IMR-90 (cell line): ENCODE results near the gene NKX1-1. TPM values are rescaled to one million over a fixed set of nuclear protein-coding genes. Genes with fewer than 3 reads are reported as not detected.

ENCODE experiments used
- ATAC-seq: fragments of 200-7000 bp; cut with Tn5 transposase; 2 replicates; pipeline ENCODE4 v1.9.1; 2020; ENCODE audit warnings: low read depth, mild to moderate bottlenecking, moderate library complexity
- BruUV-seq: library from RNA; stranded (reverse); fragments of 400-500 nt; replicated peaks from 2 replicates; lab custom pipeline; 2021; lab: Mats Ljungman, UMichigan
- CTCF ChIA-PET: fragments of 300-600 bp; formaldehyde crosslinking; extraction: SDS; loops from one replicate; lab custom pipeline; 2021; ENCODE audit warnings: antibody characterized with exemption; lab: Yijun Ruan, JAX
- POLR2A ChIA-PET: fragments of 300-600 bp; sonication (Branson Sonifier 250); formaldehyde crosslinking; loops from one replicate; lab custom pipeline; 2022; ENCODE audit warnings: antibody characterized with exemption; ENCODE audit not compliant: unreplicated experiment; lab: Charles Lee
- DNase-seq: peaks from one replicate; pipeline ENCODE4 v3.0.0; 2013
- H2AFZ ChIP-seq: replicated peaks from 2 replicates; pipeline ENCODE3; 2013; ENCODE audit warnings: low read length, mild to moderate bottlenecking; ENCODE audit not compliant: poor library complexity
- H2AK5ac ChIP-seq: 2 replicates; pipeline ENCODE4 v1.6.1; 2013; ENCODE audit warnings: low read depth, low read length, inconsistent platforms
- H2AK9ac ChIP-seq: replicated peaks from 2 replicates; pipeline ENCODE3; 2013; ENCODE audit warnings: mild to moderate bottlenecking, low read depth, low read length, moderate library complexity; ENCODE audit not compliant: poor library complexity
- H2BK120ac ChIP-seq: 2 replicates; pipeline ENCODE4 v1.6.1; 2013; ENCODE audit warnings: low read depth, low read length, inconsistent platforms
- H2BK15ac ChIP-seq: 3 replicates; pipeline ENCODE4 v1.6.1; 2013; ENCODE audit warnings: low read depth, low read length, inconsistent platforms
- H2BK20ac ChIP-seq: 2 replicates; pipeline ENCODE4 v1.6.1; 2013; ENCODE audit warnings: low read depth, mild to moderate bottlenecking, inconsistent platforms, low read length, moderate library complexity
- H2BK5ac ChIP-seq: 2 replicates; pipeline ENCODE4 v1.6.1; 2013; ENCODE audit warnings: mild to moderate bottlenecking, low read depth, low read length, inconsistent platforms; ENCODE audit not compliant: poor library complexity, severe bottlenecking
- H3K14ac ChIP-seq: replicated peaks from 2 replicates; pipeline ENCODE4 v1.6.1; 2013; ENCODE audit warnings: low read depth, low read length, inconsistent platforms
- H3K18ac ChIP-seq: 2 replicates; pipeline ENCODE4 v1.6.1; 2013; ENCODE audit warnings: low read depth, low read length, control low read depth
- H3K23ac ChIP-seq: 2 replicates; pipeline ENCODE4 v1.6.1; 2013; ENCODE audit warnings: low read depth, low read length, inconsistent platforms
- H3K27ac ChIP-seq: 2 replicates; pipeline ENCODE4 v1.5.1; 2013; ENCODE audit warnings: mild to moderate bottlenecking, control low read depth, low read length; ENCODE audit not compliant: insufficient read depth
- H3K27me3 ChIP-seq: 2 replicates; pipeline ENCODE4 v1.6.1; 2013; ENCODE audit warnings: low read length; ENCODE audit not compliant: control insufficient read depth, insufficient read depth
- H3K36me3 ChIP-seq: 2 replicates; pipeline ENCODE4 v1.6.1; 2013; ENCODE audit warnings: low read length, mixed read lengths; ENCODE audit not compliant: control insufficient read depth, insufficient read depth
- H3K4ac ChIP-seq: 2 replicates; pipeline ENCODE4 v1.6.1; 2013; ENCODE audit warnings: low read depth, low read length, inconsistent platforms
- H3K4me1 ChIP-seq: 2 replicates; pipeline ENCODE4 v1.6.1; 2013; ENCODE audit warnings: low read length, mixed read lengths; ENCODE audit not compliant: control insufficient read depth, insufficient read depth
- H3K4me2 ChIP-seq: 2 replicates; pipeline ENCODE4 v1.6.1; 2013; ENCODE audit warnings: low read depth, mild to moderate bottlenecking, control low read depth, low read length, moderate library complexity
- H3K4me3 ChIP-seq: 2 replicates; pipeline ENCODE4 v1.5.1; 2013; ENCODE audit warnings: low read depth, mild to moderate bottlenecking, control low read depth, low read length, moderate library complexity; ENCODE audit not compliant: insufficient read depth
- H3K56ac ChIP-seq: 2 replicates; pipeline ENCODE4 v1.6.1; 2013; ENCODE audit warnings: low read length, inconsistent platforms; ENCODE audit not compliant: insufficient read depth; ENCODE audit errors: extremely low read depth
- H3K79me1 ChIP-seq, 2 experiments: 2 replicates each; pipeline ENCODE4 v1.6.1; 2013; ENCODE audit warnings: low read length in 2 of 2, inconsistent platforms in 1 of 2, low read depth in 1 of 2
- H3K9ac ChIP-seq: 2 replicates; pipeline ENCODE4 v1.6.1; 2013; ENCODE audit warnings: low read depth, low read length, control low read depth
- H3K9me1 ChIP-seq: 2 replicates; pipeline ENCODE4 v1.6.1; 2013; ENCODE audit warnings: low read length, inconsistent platforms; ENCODE audit not compliant: insufficient read depth
- H3K9me3 ChIP-seq: 2 replicates; pipeline ENCODE4 v1.6.1; 2013; ENCODE audit warnings: low read length; ENCODE audit not compliant: control insufficient read depth, insufficient read depth
- H4K20me1 ChIP-seq: 2 replicates; pipeline ENCODE4 v1.6.1; 2013; ENCODE audit warnings: low read length, inconsistent platforms; ENCODE audit not compliant: insufficient read depth
- H4K5ac ChIP-seq: 2 replicates; pipeline ENCODE4 v1.6.1; 2013; ENCODE audit warnings: mild to moderate bottlenecking, low read depth, low read length, control low read depth
- H4K8ac ChIP-seq, 2 experiments: 2 replicates each; pipeline ENCODE4 v1.6.1; 2013; ENCODE audit warnings: low read depth in 2 of 2, low read length in 2 of 2, control low read depth in 1 of 2, inconsistent platforms in 1 of 2
- H4K91ac ChIP-seq: 2 replicates; pipeline ENCODE4 v1.6.1; 2013; ENCODE audit warnings: low read depth, low read length, inconsistent platforms; ENCODE audit not compliant: insufficient read depth
- CEBPB ChIP-seq: IDR thresholded peaks from 2 replicates; pipeline ENCODE4 v1.6.1; 2012; ENCODE audit warnings: low read depth, low read length, improper control_type of control experiment
- CHD1 ChIP-seq: IDR thresholded peaks from 2 replicates; pipeline ENCODE4 v1.6.1; 2012; ENCODE audit warnings: low read depth, low read length, improper control_type of control experiment
- FOS ChIP-seq: fragments of 150-350 bp; IDR thresholded peaks from 2 replicates; pipeline ENCODE4 v1.6.1; 2016; ENCODE audit warnings: low read depth, low read length
- MXI1 ChIP-seq: IDR thresholded peaks from 2 replicates; pipeline ENCODE4 v1.6.1; 2012; ENCODE audit warnings: low read depth, mild to moderate bottlenecking, low read length, moderate library complexity, borderline replicate concordance
- POLR2A ChIP-seq: IDR thresholded peaks from 2 replicates; pipeline ENCODE4 v1.6.1; 2012; ENCODE audit warnings: mild to moderate bottlenecking, low read depth, low read length
- RAD21 ChIP-seq: IDR thresholded peaks from 2 replicates; pipeline ENCODE4 v1.6.1; 2012; ENCODE audit warnings: low read length, improper control_type of control experiment
- RCOR1 ChIP-seq: IDR thresholded peaks from 2 replicates; pipeline ENCODE4 v1.6.1; 2012; ENCODE audit warnings: mild to moderate bottlenecking, low read length, improper control_type of control experiment; ENCODE audit not compliant: insufficient replicate concordance
- SMC3 ChIP-seq: fragments of 150-350 bp; IDR thresholded peaks from 2 replicates; pipeline ENCODE4 v1.6.1; 2016; ENCODE audit warnings: low read depth, mild to moderate bottlenecking, antibody characterized with exemption, low read length, moderate library complexity
- WGBS, 2 experiments: methylation state at CpG; one replicate each; pipeline versions ENCODE4 v1.1.5 to v1.1.7; 2013; ENCODE audit warnings: missing lambda C conversion rate in 2 of 2; ENCODE audit not compliant: insufficient read length in 1 of 2; ENCODE audit errors: extremely low coverage in 2 of 2; 5-methylcytosine and 5-hydroxymethylcytosine counted together
- dilution Hi-C: fragments of 300-500 bp; cut with HindIII; formaldehyde crosslinking; loops from one replicate; pipeline ENCODE4 v1.14.3; 2018; ENCODE audit warnings: low sequenced_read_pairs; ENCODE audit not compliant: unreplicated experiment
- in situ Hi-C: fragments of 300-500 bp; cut with MboI; formaldehyde crosslinking; loops from 3 replicates; pipeline ENCODE4 v1.14.3; 2019; ENCODE audit warnings: low sequenced_read_pairs, inconsistent platforms, mixed read lengths
- intact Hi-C: fragments of 100-400 bp; cut with micrococcal nuclease; formaldehyde crosslinking; loops from 2 replicates; pipeline ENCODE4 v1.10.0; 2022
- polyA plus RNA-seq, 3 experiments: library from polyadenylated mRNA; depleted of rRNA; stranded (reverse); fragments of >200 nt; gene quantifications; 2 replicates each; pipeline ENCODE4 v1.2.3, GENCODE V29; 2012; ENCODE audit warnings: low replicate concordance in 1 of 3
- total RNA-seq: library from RNA; depleted of rRNA; stranded (reverse); fragments of >200 nt; gene quantifications from 2 replicates; pipeline ENCODE4 v1.2.3, GENCODE V29; 2012

Gene NKX1-1
- total and polyA plus RNA-seq, 2 of the 4 experiments (the other 2 are of a cell fraction), result not detected

GRCh38 chr4:1421657-1422056 is 15.4 kb upstream of the NKX1-1 start:
- no peak for DNase-seq
- Histone ChIP-seq H3K9ac (no peak overlapping the region), H3K36me3 (no peaks in the 10 kb centered on the region), H2BK20ac (no peak overlapping the region), H3K9me3 (no peaks in the 10 kb centered on the region), H2BK5ac (no peak overlapping the region), H3K4me3 (no peak overlapping the region), H3K4me2 (no peak overlapping the region), H4K91ac (no peak overlapping the region), H2AFZ (no peak overlapping the region), H4K5ac (no peak overlapping the region), H3K56ac (no peak overlapping the region), H3K18ac (no peak overlapping the region), H4K8ac (no peak overlapping the region), H3K27me3 (peaks cover 21% of the 10 kb centered on the region), H3K4ac (no peak overlapping the region), H2AK5ac (no peak overlapping the region), H2BK15ac (no peak overlapping the region), H3K27ac (no peak overlapping the region), H2BK120ac (no peak overlapping the region), H3K79me1 (no peaks in the 10 kb centered on the region), H3K4me1 (no peaks in the 10 kb centered on the region), H4K20me1 (no peaks in the 10 kb centered on the region), H3K23ac (no peak overlapping the region), H3K9me1 (no peaks in the 10 kb centered on the region), H3K14ac (no peak overlapping the region), H2AK9ac (no peak overlapping the region)
- BruUV-seq, result no TSS peak
- ChIA-PET POLR2A (no interaction called here), CTCF (interaction anchor here (0.7 kb wide), 1 partner anchor 20 kb away, joined by 3 read pairs; no protein-coding TSS in a partner anchor)
- TF ChIP-seq CEBPB (no peak), CHD1 (no peak), FOS (no peak), SMC3 (no peak), RAD21 (no peak), POLR2A (no peak), RCOR1 (no peak), MXI1 (no peak)
- dilution Hi-C loops, result no loop called here
- in situ Hi-C loops, result no loop called here
- intact Hi-C loops, result no loop called here
- ATAC-seq, result no peak
- no CpG with 5 or more reads among the region's 2 CpGs for WGBS, 2 experiments
